NT2/D1 (cell line): ENCODE measurements around the gene STX8.

Source experiments
- SUZ12 ChIP-seq: IDR thresholded peaks from 2 replicates; pipeline ENCODE4 v1.6.1; 2011; ENCODE audit not compliant: insufficient read length, insufficient read depth; ENCODE audit errors: extremely low read depth
- YY1 ChIP-seq: IDR thresholded peaks from 2 replicates; pipeline ENCODE4 v1.6.1; 2011; ENCODE audit not compliant: insufficient read length, insufficient read depth
- ZNF274 ChIP-seq: IDR thresholded peaks from 2 replicates; pipeline ENCODE4 v1.6.1; 2011; ENCODE audit warnings: mild to moderate bottlenecking, low read depth, low read length

DNA sequence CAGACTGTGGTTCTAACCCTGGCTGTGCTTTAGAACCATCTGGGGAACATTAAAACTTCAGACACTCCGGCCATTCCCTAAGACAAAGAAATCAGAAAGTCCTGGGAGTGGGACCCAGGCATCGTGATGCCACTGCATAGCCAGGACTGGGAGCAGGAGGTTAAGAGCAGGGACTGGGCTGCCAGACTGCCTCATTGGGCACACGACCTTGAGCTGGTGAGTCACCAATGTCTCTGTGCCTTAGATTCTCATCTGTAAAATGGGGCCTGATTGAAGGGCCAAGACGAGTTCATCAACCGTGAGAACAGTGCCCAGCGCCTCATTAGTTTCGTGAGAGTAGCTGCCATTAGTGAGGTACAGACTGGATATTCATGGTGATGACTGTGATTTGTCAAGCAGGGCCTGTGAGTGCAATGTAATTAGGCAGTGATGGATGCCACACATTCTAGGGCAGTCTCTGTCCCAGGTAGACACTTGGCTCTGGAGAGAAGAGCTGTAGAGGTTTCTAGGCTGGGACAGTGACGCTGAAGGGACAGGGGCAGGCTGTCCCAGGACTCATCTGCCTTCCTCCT, 357.5 kb downstream of the STX8 start:
- TF ChIP-seq YY1 (no peak), ZNF274 (no peak), SUZ12 (no peak)
